GM12891 (cell line): ENCODE measurements around the gene SORCS2.

Source experiments
- PAX5 ChIP-seq: IDR thresholded peaks from 2 replicates; pipeline ENCODE4 v1.6.1; 2011; ENCODE audit warnings: low read length, moderate library complexity, mild to moderate bottlenecking; ENCODE audit not compliant: insufficient read depth, severe bottlenecking
- POLR2A ChIP-seq: IDR thresholded peaks from 2 replicates; pipeline ENCODE4 v1.6.1; 2011; ENCODE audit warnings: low read depth, low read length, control low read depth
- POLR2AphosphoS5 ChIP-seq: IDR thresholded peaks from 2 replicates; pipeline ENCODE4 v1.6.1; 2011; ENCODE audit warnings: low read depth, low read length, control low read depth
- POU2F2 ChIP-seq: IDR thresholded peaks from 2 replicates; pipeline ENCODE4 v1.6.1; 2011; ENCODE audit warnings: low read depth, mild to moderate bottlenecking, control low read depth, low read length, moderate library complexity
- TAF1 ChIP-seq: IDR thresholded peaks from 2 replicates; pipeline ENCODE4 v1.6.1; 2011; ENCODE audit warnings: low read depth, low read length, control low read depth

DNA sequence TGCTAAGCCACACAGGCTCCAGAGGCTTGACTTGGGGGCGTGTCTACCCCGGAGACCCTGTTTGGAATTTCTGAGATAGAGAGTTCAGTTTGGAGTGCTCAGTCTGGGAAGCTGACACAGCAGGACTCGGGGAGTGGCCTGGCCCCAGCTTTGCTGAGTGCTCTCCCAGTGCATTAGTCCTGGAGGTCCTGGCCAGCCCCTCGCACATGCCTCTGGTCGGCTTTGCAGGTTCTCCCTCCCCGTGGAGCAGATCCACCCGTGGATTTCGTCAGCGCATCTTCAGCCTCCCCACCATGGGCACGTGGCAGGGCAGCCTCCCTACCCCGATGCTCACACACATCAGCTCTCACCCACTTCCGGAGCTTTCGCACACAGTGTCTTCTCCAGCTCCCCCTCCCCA lies 177.2 kb downstream of the SORCS2 start:
- TF ChIP-seq POLR2A: no peak
- no peak for TF ChIP-seq POLR2AphosphoS5
- TF ChIP-seq TAF1: no peak
- no peak for TF ChIP-seq PAX5
- TF ChIP-seq POU2F2: no peak
